Spleen (tissue), 11 donors: ENCODE data around the gene STK11IP. TPM values are rescaled to one million over a fixed set of nuclear protein-coding genes. Genes with fewer than 3 reads are reported as not detected.

Experiments
- DNase-seq: peaks from one replicate; pipeline ENCODE4 v3.0.0-alpha.2; 2020
- H3K27ac ChIP-seq, 8 donors: fragments of 200-600 bp; sonication (generic) in 7 of 8; 1 replicate in 4 of 8; 2 replicates in 4 of 8; pipeline versions ENCODE4 v1.5.0 to v1.8.0; 2016 to 2021; ENCODE audit warnings: inconsistent platforms in 4 of 8, mild to moderate bottlenecking in 4 of 8, moderate library complexity in 1 of 8
- H3K27me3 ChIP-seq, 7 donors: fragments of 200-600 bp; sonication (generic) in 6 of 7; replicated peaks in 1 of 7; 1 replicate in 4 of 7; 2 replicates in 3 of 7; pipeline versions ENCODE4 v1.5.0 to v1.8.0; 2016 to 2021; ENCODE audit warnings: inconsistent platforms in 3 of 7, mild to moderate bottlenecking in 1 of 7
- H3K36me3 ChIP-seq, 6 donors: fragments of 200-600 bp; sonication (generic) in 5 of 6; 1 replicate in 4 of 6; 2 replicates in 2 of 6; pipeline versions ENCODE4 v1.5.0 to v1.8.0; 2016 to 2021; ENCODE audit warnings: inconsistent platforms in 2 of 6
- H3K4me1 ChIP-seq, 6 donors: fragments of 200-600 bp; sonication (generic) in 5 of 6; 1 replicate in 3 of 6; 2 replicates in 3 of 6; pipeline versions ENCODE4 v1.5.0 to v1.8.0; 2016 to 2021; ENCODE audit warnings: inconsistent platforms in 3 of 6
- H3K4me3 ChIP-seq, 8 donors: fragments of 200-600 bp; sonication (generic) in 7 of 8; 1 replicate in 4 of 8; 2 replicates in 4 of 8; pipeline versions ENCODE4 v1.5.0 to v1.8.0; 2016 to 2021; ENCODE audit warnings: inconsistent platforms in 4 of 8, mild to moderate bottlenecking in 4 of 8, moderate library complexity in 2 of 8
- H3K9me3 ChIP-seq, 8 donors: fragments of 200-600 bp; sonication (generic) in 7 of 8; 1 replicate in 4 of 8; 2 replicates in 4 of 8; pipeline versions ENCODE4 v1.5.0 to v1.8.0; 2016 to 2021; ENCODE audit warnings: inconsistent platforms in 4 of 8
- POLR2A ChIP-seq, 3 donors: fragments of 450-650 bp; IDR thresholded peaks; one replicate each; pipeline ENCODE4 v1.5.1; 2017; ENCODE audit warnings: antibody characterized with exemption in 3 of 3, mild to moderate bottlenecking in 1 of 3
- POLR2AphosphoS5 ChIP-seq, 3 donors: sonication (generic); formaldehyde crosslinking; IDR thresholded peaks; one replicate each; pipeline ENCODE4 v1.5.1; 2017; ENCODE audit warnings: antibody characterized with exemption in 3 of 3
- WGBS, 5 donors: extraction: QIAGEN DNeasy Blood & Tissue Kit in 3 of 5; methylation state at CpG; one replicate each; pipeline versions ENCODE4 v1.1.5 to v1.1.7; 2013 to 2018; 5-methylcytosine and 5-hydroxymethylcytosine counted together
- intact Hi-C: fragments of 100-400 bp; cut with DNase I; formaldehyde crosslinking; loops from one replicate; pipeline ENCODE4 v1.15.0; 2023; ENCODE audit warnings: low total_unique reads
- polyA plus RNA-seq, 3 donors: library from polyadenylated mRNA; stranded (reverse); fragments of 200-250 nt; gene quantifications; one replicate each; pipeline ENCODE4 v1.2.1, GENCODE V29; 2013
- total RNA-seq, 7 donors: library from RNA; depleted of rRNA in 3 of 7; stranded (reverse); fragments of >200 nt in 3 of 7; fragmentation: NEBNext Ultra II Directional in 4 of 7; extraction: Animal tissue kit (Norgen Biotek cat#: 25700) in 4 of 7; gene quantifications; one replicate each; pipeline versions ENCODE4 v1.1.0 to v1.2.1, GENCODE V29; 2016 to 2021
- TF ChIP-seq, protein P1 (sequence below), 11 experiments: fragments of 200-600 bp in 7 of 11; fragments of 450-650 bp in 4 of 11; sonication (generic) in 4 of 11; IDR thresholded peaks in 8 of 11; conservative IDR thresholded peaks in 3 of 11; 1 replicate in 7 of 11; 2 replicates in 4 of 11; pipeline versions ENCODE4 v1.4.0 to v1.8.0; 2016 to 2021; ENCODE audit warnings: antibody characterized with exemption in 11 of 11, inconsistent platforms in 4 of 11, mild to moderate bottlenecking in 1 of 11
- donor health status: healthy with polysubstance abuse.
- donor health status: DM: no; HTN: no; CAD: no; lungs with moderate emphysema.
- donor health status: DM: no; HTN: no; CAD: no.
- donor health status: Bipolar disorder and iron deficiency.
- donor health status: healthy.
- donor health status: DM: no; HTN: no; CAD: no.
- donor health status: DM: yes; HTN: yes; CAD: no.

The STK11IP gene
- total and polyA plus RNA-seq, 10 donors, result 15.8 to 57.0 (median 36.5) TPM

- no peak for DNase-seq
- intact Hi-C loops, result no loop called here
- H3K27ac ChIP-seq, result no peak overlapping the region
- no peaks in the 10 kb centered on the region for H3K4me1 ChIP-seq
- no peaks in the 10 kb centered on the region for H3K36me3 ChIP-seq
- 76 to 83% (median 78%) methylated on average over 7 of the region's 7 CpGs for WGBS, 5 donors
- no peak overlapping the region for H3K4me3 ChIP-seq
- H3K9me3 ChIP-seq, result peaks cover 0 to 29% (median 18%) of the 10 kb centered on the region in 8 donors
- peaks cover 0 to 52% (median 13%) of the 10 kb centered on the region in 7 donors for H3K27me3 ChIP-seq
- TF ChIP-seq POLR2AphosphoS5 (IDR thresholded peaks at IDR 0.05) (no peak), POLR2A (IDR thresholded peaks at IDR 0.05) (no peak)
- TF ChIP-seq, protein P1, sequence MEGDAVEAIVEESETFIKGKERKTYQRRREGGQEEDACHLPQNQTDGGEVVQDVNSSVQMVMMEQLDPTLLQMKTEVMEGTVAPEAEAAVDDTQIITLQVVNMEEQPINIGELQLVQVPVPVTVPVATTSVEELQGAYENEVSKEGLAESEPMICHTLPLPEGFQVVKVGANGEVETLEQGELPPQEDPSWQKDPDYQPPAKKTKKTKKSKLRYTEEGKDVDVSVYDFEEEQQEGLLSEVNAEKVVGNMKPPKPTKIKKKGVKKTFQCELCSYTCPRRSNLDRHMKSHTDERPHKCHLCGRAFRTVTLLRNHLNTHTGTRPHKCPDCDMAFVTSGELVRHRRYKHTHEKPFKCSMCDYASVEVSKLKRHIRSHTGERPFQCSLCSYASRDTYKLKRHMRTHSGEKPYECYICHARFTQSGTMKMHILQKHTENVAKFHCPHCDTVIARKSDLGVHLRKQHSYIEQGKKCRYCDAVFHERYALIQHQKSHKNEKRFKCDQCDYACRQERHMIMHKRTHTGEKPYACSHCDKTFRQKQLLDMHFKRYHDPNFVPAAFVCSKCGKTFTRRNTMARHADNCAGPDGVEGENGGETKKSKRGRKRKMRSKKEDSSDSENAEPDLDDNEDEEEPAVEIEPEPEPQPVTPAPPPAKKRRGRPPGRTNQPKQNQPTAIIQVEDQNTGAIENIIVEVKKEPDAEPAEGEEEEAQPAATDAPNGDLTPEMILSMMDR (IDR thresholded peaks at IDR 0.05 in 8 of 11, conservative IDR thresholded peaks at IDR 0.05 in 3 of 11), result no peak
Observed at GRCh38 chr2:219658196-219658846, 60.7 kb downstream of the STK11IP start.

DNA sequence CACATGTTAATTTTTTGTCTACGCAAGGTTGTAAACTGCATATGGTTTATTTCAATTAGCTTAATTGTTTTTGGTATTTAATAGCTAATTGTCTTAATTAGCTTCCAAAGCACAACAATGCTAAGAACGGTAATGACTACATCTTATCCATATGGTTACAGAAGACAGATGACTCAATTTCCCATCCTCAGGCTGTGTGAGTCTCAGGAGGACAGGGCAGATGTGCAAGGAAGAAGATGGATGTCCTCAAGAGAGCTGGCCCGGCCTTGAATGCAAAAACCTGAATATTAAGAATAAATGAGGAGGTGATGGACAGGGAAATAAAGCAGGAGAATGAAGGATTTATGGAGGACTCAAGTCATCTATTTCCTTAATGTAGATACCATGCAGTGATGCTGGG is 61.2 kb downstream of the STK11IP start:
- peaks cover 0 to 29% (median 18%) of the 10 kb centered on the region in 8 donors for H3K9me3 ChIP-seq
- intact Hi-C loops, result no loop called here
- 86 to 94% (median 88%) methylated on average over 3 of the region's 3 CpGs for WGBS, 5 donors
- no peak overlapping the region for H3K27ac ChIP-seq
- peaks cover 0 to 49% (median 8%) of the 10 kb centered on the region in 7 donors for H3K27me3 ChIP-seq
- TF ChIP-seq POLR2AphosphoS5 (IDR thresholded peaks at IDR 0.05) (no peak), POLR2A (IDR thresholded peaks at IDR 0.05) (no peak)
- TF ChIP-seq, protein P1 (IDR thresholded peaks at IDR 0.05 in 8 of 11, conservative IDR thresholded peaks at IDR 0.05 in 3 of 11), result no peak
- no peaks in the 10 kb centered on the region for H3K4me1 ChIP-seq
- H3K36me3 ChIP-seq, result no peaks in the 10 kb centered on the region
- DNase-seq, result no peak
- no peak overlapping the region for H3K4me3 ChIP-seq

GRCh38 chr2:219661197-219661954 is 63.7 kb downstream of the STK11IP start:
- TF ChIP-seq, protein P1 (IDR thresholded peaks at IDR 0.05 in 8 of 11, conservative IDR thresholded peaks at IDR 0.05 in 3 of 11), result no peak
- TF ChIP-seq POLR2AphosphoS5 (IDR thresholded peaks at IDR 0.05) (no peak), POLR2A (IDR thresholded peaks at IDR 0.05) (no peak)
- no peak for DNase-seq
- WGBS, 5 donors, result 55 to 77% (median 68%) methylated on average over 7 of the region's 7 CpGs
- Histone ChIP-seq H3K27me3 (peaks cover 0 to 41% (median 0%) of the 10 kb centered on the region in 7 donors), H3K36me3 (no peaks in the 10 kb centered on the region), H3K4me3 (no peak overlapping the region), H3K27ac (no peak overlapping the region), H3K9me3 (peaks cover 0 to 29% (median 18%) of the 10 kb centered on the region in 8 donors), H3K4me1 (no peaks in the 10 kb centered on the region)
- intact Hi-C loops, result no loop called here

- DNase-seq, result no peak
- Histone ChIP-seq H3K9me3 (peaks cover 0 to 29% (median 18%) of the 10 kb centered on the region in 8 donors), H3K27ac (no peak overlapping the region), H3K4me1 (no peaks in the 10 kb centered on the region), H3K36me3 (no peaks in the 10 kb centered on the region), H3K4me3 (no peak overlapping the region), H3K27me3 (peaks cover 0 to 42% (median 0%) of the 10 kb centered on the region in 7 donors)
- WGBS, 5 donors, result 66 to 80% (median 73%) methylated on average over 1 of the region's 1 CpG
- no peak for TF ChIP-seq POLR2A (IDR thresholded peaks at IDR 0.05)
- no peak for TF ChIP-seq POLR2AphosphoS5 (IDR thresholded peaks at IDR 0.05)
- TF ChIP-seq, protein P1 (IDR thresholded peaks at IDR 0.05 in 8 of 11, conservative IDR thresholded peaks at IDR 0.05 in 3 of 11), result no peak
- intact Hi-C loops, result no loop called here
Observed at GRCh38 chr2:219661955-219662395, 64.3 kb downstream of the STK11IP start.
